ENCODE data around the gene MCM5. TPM values are rescaled to one million over a fixed set of nuclear protein-coding genes. Genes with fewer than 3 reads are reported as not detected.

The MCM5 gene
- total RNA-seq, 1 experiment from 2014 or later = 274 TPM

DNA sequence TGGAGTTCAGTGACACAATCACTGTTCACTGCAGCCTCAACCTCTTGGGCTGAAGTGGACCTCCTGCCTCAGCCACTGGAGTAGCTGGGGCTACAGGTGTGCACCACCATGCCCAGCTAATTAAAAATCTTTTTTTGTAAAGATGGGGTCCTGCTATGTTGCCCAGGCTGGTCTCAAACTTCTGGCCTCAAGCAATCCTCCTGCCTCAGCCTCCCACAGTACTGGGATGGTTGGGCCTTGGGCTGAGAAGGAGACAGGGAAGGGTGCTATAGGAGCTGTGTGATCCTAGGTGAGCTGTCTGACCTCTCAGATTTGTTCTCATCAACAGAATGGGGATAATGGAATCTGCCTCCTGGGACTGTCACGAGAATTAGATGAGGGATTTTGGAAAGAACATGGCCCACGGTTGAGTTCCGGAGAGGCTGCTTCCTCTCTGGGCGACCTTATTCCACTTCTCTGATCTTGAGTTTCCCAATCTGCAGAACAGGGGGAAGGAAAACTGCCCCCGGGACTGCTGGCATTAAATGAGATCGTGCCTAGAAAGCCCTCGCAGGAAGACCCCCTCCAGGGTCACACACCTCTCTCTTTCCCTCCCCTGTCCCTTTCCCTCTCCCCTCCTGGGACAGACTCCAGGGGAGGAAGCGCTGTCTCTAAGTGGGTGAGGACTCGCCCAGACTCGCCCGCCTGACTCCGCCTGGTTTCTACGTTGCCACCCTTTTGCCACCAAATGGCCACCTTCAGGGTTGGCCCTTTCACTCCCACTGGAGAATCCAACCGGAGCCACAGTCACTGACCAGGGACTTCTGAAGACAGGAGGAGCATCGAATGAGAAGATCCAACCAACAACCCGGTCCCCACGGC is 50.1 kb downstream of the MCM5 start:
- no peak overlapping the region for H4K8ac ChIP-seq (replicated peaks; ENCODE audit: insufficient read length, low read depth, low read length)
- H2BK20ac ChIP-seq (ENCODE audit: low read depth, low read length, poor library complexity, severe bottlenecking) = no peak overlapping the region
- no peak overlapping the region for H3K4ac ChIP-seq (ENCODE audit: low read depth, low read length)
- H3K23me2 ChIP-seq (ENCODE audit: insufficient read length, low read depth, low read length, poor library complexity, severe bottlenecking) = no peaks in the 10 kb centered on the region
- H2BK120ac ChIP-seq (ENCODE audit: low read depth, low read length, poor library complexity, severe bottlenecking) = no peak overlapping the region
- no peaks in the 10 kb centered on the region for H4K20me1 ChIP-seq (ENCODE audit: control insufficient read depth, insufficient read depth, insufficient read length)
- peaks cover 9 to 24% (median 15%) of the 10 kb centered on the region in 3 experiments; a peak in 5 of 7 replicates for H3K36me3 Mint-ChIP-seq (ENCODE audit: insufficient read depth in 1 of 3, low read depth in 3 of 3)
- H4K5ac ChIP-seq (ENCODE audit: insufficient read length, low read depth, low read length) = no peak overlapping the region
- H2AK5ac ChIP-seq (ENCODE audit: insufficient read length, low read length) = no peak overlapping the region
- no peak overlapping the region for H3K14ac ChIP-seq (ENCODE audit: insufficient read depth, low read length)
- no peak overlapping the region for H2BK15ac ChIP-seq (ENCODE audit: low read depth, low read length)
- no peak overlapping the region for H2BK5ac ChIP-seq (ENCODE audit: insufficient read length, low read length)
- H3K4me3 Mint-ChIP-seq = no peak overlapping the region; a peak in 1 of 5 replicates
- no peaks in the 10 kb centered on the region; the same call in 1 of the 2 replicates for H3K79me2 ChIP-seq (ENCODE audit: insufficient read depth, low read length)
- no peak overlapping the region for H4K91ac ChIP-seq (ENCODE audit: insufficient read length, low read depth, low read length)
- H3K9me3 ChIP-seq (ENCODE audit: control insufficient read depth, low read depth, low read length) = no peaks in the 10 kb centered on the region
- H2AFZ ChIP-seq (ENCODE audit: low read length) = no peak overlapping the region
- H3K9ac ChIP-seq (ENCODE audit: extremely low read depth, insufficient read length, low read length) = no peak overlapping the region
- peaks cover 21% of the 10 kb centered on the region for H3K27me3 Mint-ChIP-seq (ENCODE audit: low read depth)
- no peaks in the 10 kb centered on the region for H3K9me3 Mint-ChIP-seq
- no CpG with 5 or more reads among the region's 17 CpGs for WGBS (ENCODE audit: extremely low coverage, insufficient read length, low lambda C conversion rate)
- H2BK12ac ChIP-seq (ENCODE audit: insufficient read length, low read depth, low read length) = no peak overlapping the region
- peaks cover 25 to 26% of the 10 kb centered on the region in 2 experiments for H3K4me1 Mint-ChIP-seq
- H3K4me1 ChIP-seq (ENCODE audit: insufficient read depth, low read length) = no peaks in the 10 kb centered on the region
- H3K56ac ChIP-seq (ENCODE audit: insufficient read length, low read depth, low read length) = no peak overlapping the region
- H3K27me3 ChIP-seq (ENCODE audit: insufficient read depth, low read length) = no peaks in the 10 kb centered on the region
- H3K23ac ChIP-seq (ENCODE audit: insufficient read length, low read depth, low read length) = no peak overlapping the region
- TF ChIP-seq, protein P1, sequence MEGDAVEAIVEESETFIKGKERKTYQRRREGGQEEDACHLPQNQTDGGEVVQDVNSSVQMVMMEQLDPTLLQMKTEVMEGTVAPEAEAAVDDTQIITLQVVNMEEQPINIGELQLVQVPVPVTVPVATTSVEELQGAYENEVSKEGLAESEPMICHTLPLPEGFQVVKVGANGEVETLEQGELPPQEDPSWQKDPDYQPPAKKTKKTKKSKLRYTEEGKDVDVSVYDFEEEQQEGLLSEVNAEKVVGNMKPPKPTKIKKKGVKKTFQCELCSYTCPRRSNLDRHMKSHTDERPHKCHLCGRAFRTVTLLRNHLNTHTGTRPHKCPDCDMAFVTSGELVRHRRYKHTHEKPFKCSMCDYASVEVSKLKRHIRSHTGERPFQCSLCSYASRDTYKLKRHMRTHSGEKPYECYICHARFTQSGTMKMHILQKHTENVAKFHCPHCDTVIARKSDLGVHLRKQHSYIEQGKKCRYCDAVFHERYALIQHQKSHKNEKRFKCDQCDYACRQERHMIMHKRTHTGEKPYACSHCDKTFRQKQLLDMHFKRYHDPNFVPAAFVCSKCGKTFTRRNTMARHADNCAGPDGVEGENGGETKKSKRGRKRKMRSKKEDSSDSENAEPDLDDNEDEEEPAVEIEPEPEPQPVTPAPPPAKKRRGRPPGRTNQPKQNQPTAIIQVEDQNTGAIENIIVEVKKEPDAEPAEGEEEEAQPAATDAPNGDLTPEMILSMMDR (conservative IDR thresholded peaks at IDR 0.05) = no peak
- no peaks in the 10 kb centered on the region for H3K79me1 ChIP-seq (ENCODE audit: insufficient read depth, low read depth, low read length, poor library complexity, severe bottlenecking)
- no peak overlapping the region for H3K18ac ChIP-seq (ENCODE audit: insufficient read length, low read depth, low read length)
- no peak overlapping the region for H3T11ph ChIP-seq (ENCODE audit: low read length)
- DNase-seq = no peak
- peak overlapping the region in 1 of 3 experiments; percentile 90; a peak in 2 of 7 replicates for H3K27ac Mint-ChIP-seq
- H3K4me2 ChIP-seq (ENCODE audit: insufficient read depth, insufficient read length, low read length) = no peak overlapping the region
- no peak overlapping the region for H3K27ac ChIP-seq (ENCODE audit: insufficient read length, low read depth, low read length)
